Stimulated activated naive B cell treated with anti-CD40 and anti-IgM and Interleukin-4, amounts not matched to agents 10 μg/mL and 1 μg/mL and 100 μg/mL, for 72 hours (primary cell): ENCODE results near the gene ADCY6.

Source experiments
- ATAC-seq, 2 donors: fragments of 150-1000 bp; cut with Tn5 transposase; replicated peaks; 2 replicates each; pipeline ENCODE4 v1.10.0; 2021; ENCODE audit warnings: moderate library complexity in 1 of 2
- DNase-seq: peaks from one replicate; pipeline ENCODE4 v3.0.0; 2021
- H3K27ac Mint-ChIP-seq: one replicate; pipeline ENCODE4 v1.8.0; 2022; ENCODE audit warnings: mild to moderate bottlenecking, mixed read lengths
- H3K27me3 Mint-ChIP-seq, 2 donors: one replicate each; pipeline ENCODE4 v1.8.0; 2022; ENCODE audit warnings: mixed read lengths in 2 of 2
- H3K36me3 Mint-ChIP-seq, 2 donors: one replicate each; pipeline ENCODE4 v1.8.0; 2022; ENCODE audit warnings: mixed read lengths in 2 of 2, mild to moderate bottlenecking in 1 of 2
- H3K4me1 Mint-ChIP-seq, 2 donors: one replicate each; pipeline ENCODE4 v1.8.0; 2022; ENCODE audit warnings: mixed read lengths in 2 of 2, mild to moderate bottlenecking in 1 of 2
- H3K4me3 Mint-ChIP-seq, 2 donors: one replicate each; pipeline ENCODE4 v1.8.0; 2022; ENCODE audit warnings: mild to moderate bottlenecking in 2 of 2, mixed read lengths in 2 of 2, moderate library complexity in 1 of 2
- H3K9me3 Mint-ChIP-seq, 2 donors: one replicate each; pipeline ENCODE4 v1.8.0; 2022; ENCODE audit warnings: mixed read lengths in 2 of 2, mild to moderate bottlenecking in 1 of 2

The ADCY6 gene

DNA sequence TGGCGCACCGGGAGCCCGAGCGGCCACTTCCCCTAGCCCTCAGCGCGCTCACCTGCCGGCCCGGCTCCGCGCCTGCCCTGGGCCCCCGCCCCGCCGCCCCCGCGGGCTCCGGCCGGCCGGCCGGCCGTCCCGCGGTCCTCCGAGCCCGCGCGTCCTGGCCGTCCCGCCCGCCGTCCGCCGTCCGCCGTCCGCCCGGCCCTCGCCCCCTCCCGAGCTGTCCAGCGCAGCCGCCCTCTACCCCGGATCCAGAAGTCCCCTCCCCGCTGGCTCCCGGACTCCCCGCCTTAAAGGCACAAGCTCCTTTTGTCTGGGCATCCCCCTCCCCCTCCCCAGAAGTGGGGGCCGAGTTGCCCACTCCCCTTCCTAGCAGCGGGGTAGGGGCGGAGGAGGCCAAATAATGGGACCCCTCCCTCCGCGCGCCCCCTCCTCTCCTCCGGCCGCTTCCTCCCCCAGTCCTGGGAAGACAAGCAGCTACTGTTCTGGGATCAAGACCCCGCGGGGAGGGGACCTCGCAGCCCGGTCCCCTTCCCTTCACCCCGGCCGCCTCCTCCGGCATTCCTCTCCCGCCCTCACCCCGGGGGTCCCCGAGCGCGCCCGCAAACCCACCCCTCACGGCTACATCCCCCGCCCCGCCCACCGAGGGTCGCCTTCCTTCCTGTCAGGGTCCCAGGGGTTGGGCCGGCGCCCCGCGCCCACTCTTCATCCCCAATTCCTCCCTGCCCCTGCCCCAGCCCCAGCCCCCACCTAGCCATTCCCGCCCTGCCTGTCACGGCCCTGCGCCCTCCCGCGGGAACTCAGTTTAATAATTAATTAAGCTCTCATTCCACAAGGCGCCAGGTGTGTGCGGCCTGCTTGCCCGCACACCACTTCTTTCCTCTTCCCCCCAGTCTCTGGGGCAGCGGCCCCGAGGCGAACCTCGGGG is at the start of gene ADCY6:
TSS of gene ADCY6 (minus strand) at position 236 of the 922 bp plus-strand sequence. CDS start 5,655 bp downstream, outside the sequence.
- Mint-ChIP-seq H3K27ac (peak within 1 kb of the TSS; percentile 87), H3K4me3 (peak within 1 kb of the TSS; percentile 80 to 85), H3K9me3 (no peaks in the 10 kb centered on the region), H3K27me3 (peaks cover 46 to 50% of the 10 kb centered on the region in 2 donors), H3K36me3 (no peaks in the 10 kb centered on the region), H3K4me1 (peaks cover 7 to 14% of the 10 kb centered on the region in 2 donors)
- DNase-seq (no peak), ATAC-seq (peak; percentile 56 to 59)

DNA sequence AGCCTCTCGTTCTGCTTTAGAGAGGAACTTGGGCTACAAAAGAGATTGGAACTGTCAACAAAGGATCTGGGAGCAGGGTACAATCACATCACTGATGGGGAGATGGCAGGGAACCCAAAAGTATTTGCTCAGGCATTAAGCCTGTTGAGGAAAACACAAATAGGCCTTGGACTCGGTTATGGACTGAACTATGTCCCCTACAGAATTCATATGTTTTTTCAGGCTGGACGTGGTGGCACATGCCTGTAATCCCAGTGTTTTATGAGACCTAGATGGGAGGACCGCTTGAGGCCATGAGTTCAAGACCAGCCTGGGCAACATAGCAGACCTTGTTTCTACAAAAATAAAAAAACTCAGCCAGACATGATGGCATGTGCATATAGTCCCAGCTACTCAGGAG is 49.2 kb upstream of the ADCY6 start:
- no peak overlapping the region for H3K27ac Mint-ChIP-seq

DNA sequence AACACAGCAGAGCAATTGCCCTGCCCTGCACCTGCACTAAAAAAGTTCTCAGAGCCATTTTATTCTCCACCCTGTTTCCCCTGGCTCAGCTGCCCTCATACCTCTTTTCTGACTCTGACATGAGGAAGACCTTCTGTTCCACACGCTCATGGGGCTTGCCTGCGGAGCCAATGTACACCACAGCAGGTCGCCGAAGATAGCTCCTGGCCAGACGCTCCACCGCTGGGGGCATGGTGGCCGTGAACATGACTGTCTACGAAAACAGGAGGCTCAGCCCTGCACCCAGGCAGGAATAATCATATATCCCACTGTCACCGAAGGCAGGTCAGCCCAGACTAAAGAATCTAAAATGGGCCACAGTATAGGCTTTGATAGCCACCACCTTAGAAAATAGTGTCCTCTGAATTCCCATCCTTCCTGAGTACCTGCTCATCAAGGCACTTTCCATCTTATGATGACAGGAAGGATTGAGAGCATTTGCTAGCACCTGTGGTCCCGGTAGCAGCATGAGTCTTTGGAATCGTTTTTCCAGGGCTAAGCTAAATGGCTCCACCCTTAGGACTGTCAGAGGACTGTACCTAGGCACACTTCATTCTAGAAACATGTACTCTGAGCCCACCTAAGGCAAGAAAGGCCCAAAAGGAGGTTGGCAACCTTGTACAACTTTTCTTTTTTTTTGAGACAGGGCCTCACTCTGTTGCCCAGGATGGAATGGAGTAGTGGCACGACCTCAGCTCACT is 43.6 kb upstream of the ADCY6 start:
- no peak overlapping the region for H3K27ac Mint-ChIP-seq
- DNase-seq, result no peak

More for the DNA sequence above, 49.2 kb upstream of the ADCY6 start:
- Mint-ChIP-seq H3K4me1 (no peaks in the 10 kb centered on the region), H3K27me3 (no peaks in the 10 kb centered on the region), H3K36me3 (peaks cover 42 to 52% of the 10 kb centered on the region in 2 donors), H3K9me3 (no peaks in the 10 kb centered on the region), H3K4me3 (no peak overlapping the region)
- no peak for DNase-seq
- ATAC-seq, result no peak

DNA sequence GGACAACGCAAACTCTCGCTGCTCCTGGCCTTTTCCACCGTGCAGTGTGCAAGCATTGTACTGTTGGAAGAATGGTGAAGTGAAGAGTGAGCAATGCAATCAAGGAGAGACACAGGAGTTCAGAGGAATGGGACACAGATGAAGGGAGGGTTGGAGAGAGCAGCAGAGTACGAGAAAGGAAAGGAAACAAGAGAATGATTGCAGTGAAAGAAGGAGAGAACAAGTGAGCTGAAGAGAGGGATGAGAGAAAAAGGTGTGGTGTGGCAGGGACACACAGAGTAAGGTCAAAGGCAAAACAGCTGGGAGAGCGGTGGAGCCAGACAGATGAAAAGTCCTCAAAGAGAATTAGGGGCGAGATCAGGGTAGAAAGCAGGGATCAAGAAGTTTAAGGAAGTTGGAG is 42.4 kb upstream of the ADCY6 start:
- Mint-ChIP-seq H3K4me1 (peaks cover 0 to 2% of the 10 kb centered on the region in 2 donors), H3K27ac (no peak overlapping the region), H3K4me3 (no peak overlapping the region), H3K9me3 (no peaks in the 10 kb centered on the region), H3K36me3 (peaks cover 41 to 49% of the 10 kb centered on the region in 2 donors), H3K27me3 (no peaks in the 10 kb centered on the region)
- no peak for DNase-seq
- no peak for ATAC-seq

More for the DNA sequence above, 43.6 kb upstream of the ADCY6 start:
- H3K36me3 Mint-ChIP-seq, result peaks cover 50 to 61% of the 10 kb centered on the region in 2 donors
- H3K4me3 Mint-ChIP-seq, result no peak overlapping the region
- ATAC-seq, result no peak
- H3K4me1 Mint-ChIP-seq, result peaks cover 0 to 2% of the 10 kb centered on the region in 2 donors
- no peaks in the 10 kb centered on the region for H3K9me3 Mint-ChIP-seq
- H3K27me3 Mint-ChIP-seq, result no peaks in the 10 kb centered on the region

DNA sequence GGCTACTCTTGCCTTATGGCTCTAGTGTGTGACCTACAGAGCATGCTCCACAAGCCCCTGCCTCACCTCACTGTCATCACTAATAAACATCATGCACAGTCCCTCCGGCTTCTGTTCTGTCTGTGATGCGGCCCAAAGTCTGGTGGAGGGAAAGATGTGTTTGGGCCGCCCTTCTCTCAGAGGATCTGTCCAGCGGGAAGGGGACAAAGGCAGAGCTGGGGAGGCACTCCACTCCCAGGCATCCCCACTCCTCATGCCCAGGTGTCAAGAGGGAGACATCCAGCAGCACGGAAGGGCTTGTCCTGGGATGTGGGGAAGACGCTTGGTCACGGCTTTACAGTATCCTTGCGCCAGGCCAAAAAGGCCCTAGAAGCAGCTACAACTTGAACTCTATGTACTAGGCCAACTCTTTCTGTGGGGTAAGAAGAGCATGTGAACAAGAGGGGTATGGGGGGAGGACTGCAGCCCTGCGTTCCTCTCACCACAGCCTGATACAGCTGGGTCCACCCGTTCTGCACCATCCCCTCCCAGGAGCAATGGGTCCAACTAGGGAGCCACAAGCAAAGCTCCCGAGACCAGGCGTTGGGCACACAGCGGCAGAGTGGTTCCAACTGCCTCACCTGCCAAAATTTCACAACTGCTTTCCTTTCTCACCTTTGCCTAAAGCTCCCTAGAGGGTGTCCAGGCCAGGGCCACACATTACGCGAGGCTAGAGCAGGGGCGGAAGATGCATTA is 40.1 kb upstream of the ADCY6 start:
- Mint-ChIP-seq H3K4me3 (no peak overlapping the region), H3K4me1 (peaks cover 0 to 2% of the 10 kb centered on the region in 2 donors), H3K27ac (peak overlapping the region; percentile 22), H3K27me3 (no peaks in the 10 kb centered on the region), H3K9me3 (no peaks in the 10 kb centered on the region), H3K36me3 (peaks cover 35 to 40% of the 10 kb centered on the region in 2 donors)
- ATAC-seq, result no peak
- DNase-seq, result no peak

DNA sequence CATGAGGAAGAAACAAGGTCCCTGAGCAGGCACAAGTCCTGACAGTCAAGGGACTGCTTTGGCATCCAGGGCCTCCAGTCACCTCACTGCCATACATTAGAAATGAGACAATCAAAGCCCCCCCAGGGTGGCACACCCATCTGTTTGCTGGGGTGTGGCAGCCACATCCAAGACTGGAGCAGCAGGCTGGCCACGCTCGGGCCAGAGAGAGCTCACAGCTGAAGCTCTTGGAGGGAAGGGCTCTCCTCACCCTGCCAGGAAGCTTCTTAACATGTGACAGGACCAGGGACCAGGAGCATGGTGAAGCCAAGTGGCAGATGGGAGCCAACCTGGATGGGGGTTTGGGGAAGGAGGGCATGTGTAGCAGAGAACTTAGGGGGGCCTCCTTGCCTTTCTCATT is 39.4 kb upstream of the ADCY6 start:
- Mint-ChIP-seq H3K4me3 (no peak overlapping the region), H3K9me3 (no peaks in the 10 kb centered on the region), H3K27ac (peak overlapping the region; percentile 11), H3K27me3 (no peaks in the 10 kb centered on the region), H3K4me1 (peaks cover 0 to 2% of the 10 kb centered on the region in 2 donors), H3K36me3 (peaks cover 32 to 37% of the 10 kb centered on the region in 2 donors)
- ATAC-seq (no peak), DNase-seq (no peak)

DNA sequence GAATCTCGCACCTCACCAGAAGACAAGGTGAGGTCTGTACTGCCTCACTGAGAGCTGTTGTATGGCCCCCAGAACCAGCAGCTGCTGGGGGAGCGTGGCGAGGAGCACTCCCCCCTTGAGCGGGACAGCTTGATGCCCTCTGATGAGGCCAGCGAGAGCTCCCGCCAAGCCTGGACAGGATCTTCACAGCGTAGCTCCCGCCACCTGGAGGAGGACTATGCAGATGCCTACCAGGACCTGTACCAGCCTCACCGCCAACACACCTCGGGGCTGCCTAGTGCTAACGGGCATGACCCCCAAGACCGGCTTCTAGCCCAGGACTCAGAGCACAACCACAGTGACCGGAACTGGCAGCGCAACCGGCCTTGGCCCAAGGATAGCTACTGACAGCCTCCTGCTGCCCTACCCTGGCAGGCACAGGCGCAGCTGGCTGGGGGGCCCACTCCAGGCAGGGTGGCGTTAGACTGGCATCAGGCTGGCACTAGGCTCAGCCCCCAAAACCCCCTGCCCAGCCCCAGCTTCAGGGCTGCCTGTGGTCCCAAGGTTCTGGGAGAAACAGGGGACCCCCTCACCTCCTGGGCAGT is 38.7 kb upstream of the ADCY6 start:
- Mint-ChIP-seq H3K4me1 (peaks cover 0 to 2% of the 10 kb centered on the region in 2 donors), H3K4me3 (no peak overlapping the region), H3K36me3 (peaks cover 29 to 33% of the 10 kb centered on the region in 2 donors), H3K9me3 (no peaks in the 10 kb centered on the region), H3K27me3 (no peaks in the 10 kb centered on the region), H3K27ac (no peak overlapping the region)
- ATAC-seq, result no peak
- DNase-seq, result no peak

DNA sequence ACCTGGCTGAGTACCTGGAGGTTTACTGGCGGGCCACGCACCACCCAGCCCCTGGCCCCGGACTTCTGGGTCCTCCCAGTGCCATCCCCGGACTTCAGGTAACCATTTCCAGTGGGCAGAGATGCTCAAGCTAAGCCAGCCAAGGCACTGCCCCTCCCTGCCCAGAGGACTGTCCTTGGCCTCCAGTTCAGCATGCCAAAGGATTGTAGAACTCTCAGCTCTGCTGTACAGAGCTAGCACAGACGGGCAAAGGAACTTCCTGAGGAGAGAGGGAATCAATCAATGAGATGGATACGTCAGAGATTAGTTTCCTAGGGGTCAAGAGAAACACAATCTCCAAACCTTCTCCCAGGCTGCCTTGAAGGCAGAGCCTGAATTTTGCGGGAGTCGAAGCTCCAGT is 38.1 kb upstream of the ADCY6 start:
- peak overlapping the region; percentile 9 for H3K27ac Mint-ChIP-seq
- peaks cover 0 to 2% of the 10 kb centered on the region in 2 donors for H3K4me1 Mint-ChIP-seq
- ATAC-seq, result no peak
- H3K9me3 Mint-ChIP-seq, result no peaks in the 10 kb centered on the region
- no peak for DNase-seq
- H3K27me3 Mint-ChIP-seq, result no peaks in the 10 kb centered on the region
- peaks cover 24 to 29% of the 10 kb centered on the region in 2 donors for H3K36me3 Mint-ChIP-seq
- no peak overlapping the region for H3K4me3 Mint-ChIP-seq

DNA sequence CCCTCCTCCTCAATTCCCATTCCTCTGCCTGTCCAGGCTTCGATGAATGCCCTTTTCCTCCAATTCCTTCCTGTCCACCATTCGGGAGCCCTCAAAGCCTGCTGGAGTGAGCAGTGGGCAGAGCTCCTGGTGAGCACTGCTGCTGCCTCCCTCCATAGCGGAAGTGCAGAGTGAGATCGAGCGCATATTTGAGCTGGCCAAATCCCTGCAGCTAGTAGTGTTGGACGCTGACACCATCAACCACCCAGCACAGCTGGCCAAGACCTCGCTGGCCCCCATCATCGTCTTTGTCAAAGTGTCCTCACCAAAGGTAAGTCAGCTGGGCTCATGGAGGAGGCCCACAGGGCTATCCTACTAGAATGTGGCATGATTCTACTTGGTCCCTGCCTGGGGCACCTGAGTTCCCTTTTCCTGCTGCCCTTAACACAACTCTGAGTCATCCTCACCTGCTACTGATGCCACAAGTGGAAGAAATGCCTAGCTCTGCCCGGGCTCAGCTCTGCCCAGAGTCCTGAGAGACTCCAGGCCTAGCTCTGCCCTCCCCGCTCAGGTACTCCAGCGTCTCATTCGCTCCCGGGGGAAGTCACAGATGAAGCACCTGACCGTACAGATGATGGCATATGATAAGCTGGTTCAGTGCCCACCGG is 37.4 kb upstream of the ADCY6 start:
- H3K27ac Mint-ChIP-seq, result no peak overlapping the region
- peaks cover 0 to 2% of the 10 kb centered on the region in 2 donors for H3K4me1 Mint-ChIP-seq
- peak; percentile 19 to 36 for ATAC-seq
- H3K27me3 Mint-ChIP-seq, result no peaks in the 10 kb centered on the region
- H3K4me3 Mint-ChIP-seq, result no peak overlapping the region
- no peaks in the 10 kb centered on the region for H3K9me3 Mint-ChIP-seq
- H3K36me3 Mint-ChIP-seq, result peaks cover 21 to 26% of the 10 kb centered on the region in 2 donors
- no peak for DNase-seq

DNA sequence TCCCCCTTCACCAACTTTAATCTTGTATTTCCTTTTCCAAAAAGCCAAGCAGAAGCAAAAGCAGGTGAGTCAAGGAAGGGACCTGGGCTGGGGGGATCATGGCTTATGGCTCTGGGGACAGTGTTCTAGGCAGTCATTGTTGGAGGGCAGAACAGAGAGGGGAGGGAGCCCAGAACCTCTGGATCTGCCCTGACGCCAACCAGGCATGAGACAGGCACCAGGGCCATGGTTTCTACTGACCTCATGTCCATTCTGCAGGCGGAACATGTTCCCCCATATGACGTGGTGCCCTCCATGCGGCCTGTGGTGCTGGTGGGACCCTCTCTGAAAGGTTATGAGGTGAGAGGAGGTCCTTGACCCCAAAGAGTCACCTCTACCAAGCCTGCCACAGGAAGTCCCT is 36.0 kb upstream of the ADCY6 start:
- no peaks in the 10 kb centered on the region for H3K9me3 Mint-ChIP-seq

DNA sequence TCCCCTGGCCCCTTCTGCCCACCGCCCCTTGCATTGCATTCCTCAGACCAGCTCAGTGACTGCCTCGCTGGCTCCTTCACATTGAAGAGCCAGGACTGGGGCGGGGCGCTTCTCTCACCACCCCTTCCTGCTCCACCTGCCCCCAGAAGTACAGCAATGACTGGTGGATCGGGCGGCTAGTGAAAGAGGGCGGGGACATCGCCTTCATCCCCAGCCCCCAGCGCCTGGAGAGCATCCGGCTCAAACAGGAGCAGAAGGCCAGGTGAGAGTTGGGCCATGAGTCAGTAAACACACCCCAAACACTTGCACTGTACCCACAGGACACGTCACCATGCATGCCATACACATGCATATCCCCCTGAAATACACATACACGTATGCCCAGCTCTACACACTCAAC is 35.2 kb upstream of the ADCY6 start:
- H3K27ac Mint-ChIP-seq, result no peak overlapping the region
- no peaks in the 10 kb centered on the region for H3K9me3 Mint-ChIP-seq
- H3K4me3 Mint-ChIP-seq, result no peak overlapping the region
- H3K4me1 Mint-ChIP-seq, result peaks cover under 1 to 3% of the 10 kb centered on the region in 2 donors
- DNase-seq, result no peak
- ATAC-seq, result no peak
- H3K27me3 Mint-ChIP-seq, result no peaks in the 10 kb centered on the region
- H3K36me3 Mint-ChIP-seq, result peaks cover 7 to 9% of the 10 kb centered on the region in 2 donors

More for the DNA sequence above, 36.0 kb upstream of the ADCY6 start:
- H3K4me3 Mint-ChIP-seq, result no peak overlapping the region
- peaks cover 0 to 2% of the 10 kb centered on the region in 2 donors for H3K4me1 Mint-ChIP-seq
- H3K27me3 Mint-ChIP-seq, result no peaks in the 10 kb centered on the region
- peaks cover 11 to 14% of the 10 kb centered on the region in 2 donors for H3K36me3 Mint-ChIP-seq
- ATAC-seq (no peak), DNase-seq (no peak)
- no peak overlapping the region for H3K27ac Mint-ChIP-seq

DNA sequence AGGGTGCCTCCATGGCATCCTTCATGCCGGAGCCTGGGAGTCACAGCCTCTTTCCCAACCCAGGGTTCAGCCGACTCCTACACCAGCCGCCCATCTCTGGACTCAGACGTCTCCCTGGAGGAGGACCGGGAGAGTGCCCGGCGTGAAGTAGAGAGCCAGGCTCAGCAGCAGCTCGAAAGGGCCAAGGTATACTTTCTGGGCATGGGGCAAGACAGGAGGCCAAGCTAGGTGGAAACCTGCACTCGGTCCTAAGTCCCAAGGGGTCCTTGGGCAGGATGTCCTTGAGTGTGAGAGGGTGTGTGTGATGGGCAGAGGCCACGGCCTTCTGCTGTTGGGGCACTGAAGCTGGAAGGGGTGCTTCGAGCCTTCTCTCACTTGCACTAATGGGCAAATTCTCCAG is 34.4 kb upstream of the ADCY6 start:
- DNase-seq (no peak), ATAC-seq (no peak)
- peaks cover 4 to 10% of the 10 kb centered on the region in 2 donors for H3K4me1 Mint-ChIP-seq
- H3K36me3 Mint-ChIP-seq, result peaks cover under 1 to 4% of the 10 kb centered on the region in 2 donors
- no peaks in the 10 kb centered on the region for H3K27me3 Mint-ChIP-seq
- H3K4me3 Mint-ChIP-seq, result no peak overlapping the region
- no peak overlapping the region for H3K27ac Mint-ChIP-seq
- H3K9me3 Mint-ChIP-seq, result no peaks in the 10 kb centered on the region

DNA sequence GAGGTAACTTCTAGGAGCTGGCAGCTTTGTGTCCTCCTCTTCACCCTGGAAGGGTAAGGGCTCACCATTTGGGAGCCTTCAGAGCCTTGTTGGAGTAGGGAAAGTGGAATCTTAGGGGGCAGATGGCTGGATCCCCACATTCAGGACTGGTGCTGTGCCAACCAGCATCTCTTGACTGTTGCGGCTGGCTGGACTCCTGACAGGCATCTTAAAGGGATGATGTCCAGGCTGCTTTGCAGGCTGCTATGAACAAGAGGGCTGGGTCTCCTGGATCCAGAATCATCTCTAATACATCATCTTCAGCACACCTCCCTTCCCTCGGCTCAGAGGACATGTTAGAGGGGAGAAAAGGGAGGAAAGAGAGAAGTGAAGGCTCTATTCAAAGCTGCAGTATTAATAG is 33.8 kb upstream of the ADCY6 start:
- no peak for ATAC-seq
- no peak for DNase-seq
- peaks cover 0 to 4% of the 10 kb centered on the region in 2 donors for H3K36me3 Mint-ChIP-seq
- peak overlapping the region; percentile 39 for H3K27ac Mint-ChIP-seq
- no peaks in the 10 kb centered on the region for H3K9me3 Mint-ChIP-seq
- no peak overlapping the region for H3K4me3 Mint-ChIP-seq
- H3K27me3 Mint-ChIP-seq, result peaks cover 1 to 5% of the 10 kb centered on the region in 2 donors
- peaks cover 8 to 16% of the 10 kb centered on the region in 2 donors for H3K4me1 Mint-ChIP-seq
